Glomerular visceral epithelial cell (primary cell): ENCODE results near the gene PDCD10.

Experiments
- DNase-seq: peaks from one replicate; pipeline ENCODE4 v3.0.0-alpha.2; 2016; ENCODE audit errors: extremely low spot score

PDCD10 gene

GRCh38 chr3:167735233-167736138 is 794 bp upstream of the PDCD10 start, which contains the start of gene SERPINI1:
SERPINI1 (plus strand) TSS chr3:167735721; CDS start chr3:167789129, 53,408 bp downstream.
- peak; percentile 88 for DNase-seq

- no peak for DNase-seq
These were observed 663 bp downstream of the PDCD10 start for GRCh38 chr3:167733961-167734497.

DNA sequence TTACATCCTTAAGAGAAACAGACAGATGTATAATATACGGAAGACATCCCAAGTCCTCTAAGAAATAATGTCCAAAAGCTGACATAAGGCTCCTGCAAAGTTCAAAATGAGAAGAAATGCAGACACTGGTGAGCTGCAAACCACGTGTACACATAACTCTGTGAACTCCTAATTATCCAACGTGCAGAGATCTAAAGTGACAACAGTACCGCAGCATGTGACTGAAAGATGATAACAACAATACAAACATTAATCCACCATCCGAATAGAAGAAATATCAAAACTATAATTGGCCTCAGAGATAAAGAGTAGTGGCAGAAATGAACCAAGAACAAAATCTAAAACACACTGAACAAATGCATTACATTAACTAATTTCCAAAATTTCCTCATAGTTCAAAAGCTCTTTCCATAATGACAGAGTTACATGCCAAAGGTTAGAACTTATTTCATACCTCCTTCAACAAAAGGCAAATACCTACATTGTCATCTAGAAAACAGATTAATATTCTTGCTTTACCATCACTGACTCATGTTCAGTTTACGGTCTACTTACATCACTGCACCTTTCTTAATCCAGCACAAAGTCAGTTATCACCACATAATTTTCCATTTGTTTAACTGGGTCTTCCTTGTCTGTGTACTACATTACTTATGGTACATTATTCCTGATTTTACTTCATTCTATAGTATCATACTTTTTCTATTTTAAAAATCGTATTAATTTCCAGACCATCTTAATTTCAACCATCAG is 2.2 kb downstream of the PDCD10 start:
- no peak for DNase-seq

GRCh38 chr3:167731393-167731792 is 3.3 kb downstream of the PDCD10 start:
- DNase-seq, result no peak

GRCh38 chr3:167729591-167729990 is 5.1 kb downstream of the PDCD10 start:
- no peak for DNase-seq

GRCh38 chr3:167728632-167729323 is 5.9 kb downstream of the PDCD10 start:
- no peak for DNase-seq

- DNase-seq, result peak; percentile 65
These were observed 6.5 kb downstream of the PDCD10 start for GRCh38 chr3:167728176-167728575.

DNA sequence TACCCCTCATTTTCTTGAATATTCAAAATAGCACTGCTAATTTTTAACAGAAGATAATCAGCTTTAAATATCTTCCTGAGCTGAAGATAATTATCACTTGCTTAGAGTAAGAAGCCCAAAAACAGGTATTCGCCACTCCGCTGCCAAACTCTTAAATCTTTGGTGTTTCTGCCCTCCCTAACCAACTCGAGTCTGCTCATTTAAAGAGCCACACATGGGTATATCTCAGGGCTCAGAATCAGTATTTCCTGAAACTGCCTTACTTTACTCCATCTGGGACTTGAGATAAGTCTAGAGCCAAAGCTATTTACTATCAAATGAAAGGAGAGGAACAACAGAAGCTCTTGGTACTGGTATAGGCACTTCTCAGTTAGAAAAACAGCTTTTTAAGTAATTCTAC is 10.8 kb downstream of the PDCD10 start:
- no peak for DNase-seq

DNA sequence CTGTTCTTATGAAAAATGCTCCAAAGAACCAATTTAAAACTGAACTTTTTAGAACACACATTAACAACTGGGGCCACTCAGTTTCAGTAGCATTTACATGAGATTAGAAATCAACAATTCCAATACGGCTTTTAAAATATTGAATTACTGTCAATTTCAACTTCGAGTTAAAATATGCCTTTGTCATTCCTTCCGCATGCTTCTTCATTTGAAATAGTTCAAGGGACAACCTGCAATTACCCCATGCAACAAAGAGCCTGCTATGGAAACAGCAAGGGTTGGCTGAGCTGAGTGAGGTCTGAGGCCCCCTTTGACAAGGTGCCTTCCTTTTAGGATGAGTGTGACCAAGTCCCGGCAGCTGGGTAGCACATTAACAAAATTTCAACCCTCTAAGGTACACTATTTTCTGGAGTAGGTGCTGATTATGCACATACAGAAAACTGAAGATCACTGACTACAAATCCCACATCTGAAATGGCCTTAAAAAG is 11.6 kb downstream of the PDCD10 start:
- DNase-seq, result no peak

DNA sequence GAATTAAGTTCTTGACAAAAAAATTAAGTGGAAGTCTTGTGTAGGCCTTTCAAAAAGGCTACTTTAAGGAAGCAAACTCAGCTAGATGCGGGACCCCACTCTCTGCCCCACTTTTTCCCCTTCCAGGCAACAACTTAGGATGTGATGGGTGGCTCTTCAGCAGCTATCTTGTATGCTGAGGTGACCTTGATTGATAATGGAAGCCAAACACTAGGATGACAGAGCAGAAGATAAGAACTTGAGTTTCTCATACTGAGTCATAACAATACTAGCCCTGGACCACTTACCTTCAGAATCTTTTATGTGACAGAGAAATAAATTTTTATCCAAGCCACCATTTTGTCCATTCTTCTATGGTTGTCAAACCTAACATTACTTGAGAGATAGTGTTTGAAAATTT is 16.1 kb downstream of the PDCD10 start:
- no peak for DNase-seq

DNA sequence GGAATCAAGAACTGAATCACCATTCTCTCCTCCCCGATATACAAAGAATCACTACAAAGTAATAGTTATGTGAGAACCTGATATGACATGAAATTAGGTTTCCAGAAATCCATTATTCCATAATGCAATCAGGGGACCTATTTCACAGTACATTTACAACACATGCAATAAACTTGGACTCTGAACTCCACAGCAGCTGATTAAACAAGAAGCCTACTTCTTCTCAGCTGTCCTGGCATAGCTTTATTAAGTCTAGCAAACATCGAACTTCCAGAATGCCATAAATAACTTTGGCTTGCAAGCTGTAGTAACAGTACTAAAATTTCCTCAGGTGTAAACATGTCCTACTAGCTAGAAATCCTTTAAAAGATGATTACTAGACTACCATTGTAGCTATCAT is 17.8 kb downstream of the PDCD10 start:
- no peak for DNase-seq

GRCh38 chr3:167714871-167715270 is 19.8 kb downstream of the PDCD10 start:
- DNase-seq, result no peak

GRCh38 chr3:167712445-167712844 is 22.2 kb downstream of the PDCD10 start:
- no peak for DNase-seq

GRCh38 chr3:167711439-167711838 is 23.3 kb downstream of the PDCD10 start:
- no peak for DNase-seq

DNA sequence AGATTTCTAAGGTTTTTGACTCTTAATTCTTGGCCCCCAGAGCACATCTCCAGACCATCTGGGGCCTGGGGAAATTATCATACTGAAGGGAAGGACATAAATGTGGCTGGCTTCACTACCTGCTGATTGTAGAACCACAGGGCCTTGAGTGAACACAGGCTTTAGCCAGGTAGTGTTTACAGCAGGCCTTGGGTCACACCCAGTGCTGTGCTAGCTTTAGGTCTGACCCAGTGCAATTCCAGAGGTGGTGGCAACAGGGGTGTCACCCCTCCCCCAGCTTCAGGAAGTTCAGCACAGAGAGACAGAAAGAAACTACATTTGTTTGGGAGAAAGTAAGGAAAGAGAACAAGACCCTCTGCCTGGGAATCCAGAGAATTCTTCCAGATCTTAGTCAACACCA is 24.1 kb downstream of the PDCD10 start:
- DNase-seq, result no peak

DNA sequence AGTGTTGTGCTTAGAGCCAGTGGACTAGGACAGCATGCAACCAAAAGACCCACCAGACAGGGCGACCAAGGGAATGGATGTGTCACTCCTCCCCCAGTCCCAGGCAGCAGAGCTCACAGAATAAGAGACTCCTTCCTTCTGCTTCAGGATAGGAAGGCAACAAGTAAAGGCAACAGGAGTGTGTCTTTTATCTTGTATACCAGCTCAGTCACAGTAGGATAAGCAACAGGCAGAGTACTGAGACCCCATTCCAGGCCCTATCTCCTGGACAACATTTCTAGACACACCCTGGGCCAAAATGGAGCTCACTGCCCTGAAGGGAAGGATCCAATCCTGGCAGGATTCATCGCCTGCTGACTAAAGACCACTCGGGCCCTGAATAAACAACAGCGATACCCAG is 25.0 kb downstream of the PDCD10 start:
- DNase-seq, result no peak

GRCh38 chr3:167705840-167706239 is 28.9 kb downstream of the PDCD10 start:
- no peak for DNase-seq

- no peak for DNase-seq
These were observed 33.8 kb downstream of the PDCD10 start for GRCh38 chr3:167700926-167701325.

GRCh38 chr3:167700046-167700445 is 34.6 kb downstream of the PDCD10 start:
- no peak for DNase-seq

- no peak for DNase-seq
These were observed 40.6 kb downstream of the PDCD10 start for GRCh38 chr3:167694121-167694520.

DNA sequence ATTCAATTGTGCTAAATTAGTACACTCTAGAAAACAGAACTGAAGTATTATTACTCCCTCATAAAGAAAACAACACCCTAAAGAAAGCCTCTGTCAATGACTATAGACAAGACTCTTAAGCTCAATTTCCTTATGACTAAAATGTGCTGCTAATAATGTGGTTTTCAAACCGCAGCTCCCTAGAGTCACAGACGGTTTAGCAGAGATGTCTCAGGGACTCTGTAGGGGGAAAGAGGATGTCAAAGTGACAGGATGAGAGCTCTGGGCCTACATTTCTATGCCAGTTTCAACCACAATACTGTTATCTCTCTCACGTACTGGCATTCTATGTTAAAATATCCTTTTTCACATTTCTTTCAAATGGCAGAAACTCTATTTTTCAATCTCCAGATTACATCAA is 43.3 kb downstream of the PDCD10 start:
- peak; percentile 8 for DNase-seq
